ENCODE data around the gene FAU. TPM values are rescaled to one million over a fixed set of nuclear protein-coding genes. Genes with fewer than 3 reads are reported as not detected.

Gene FAU
- total and polyA plus RNA-seq, 4 experiments from 2014 or later = 913 to 1,690 (median 1,294) TPM

- intact Hi-C loops (cut with micrococcal nuclease) = loop anchor here (5.0 kb wide), 1 partner anchor 230 kb away; no protein-coding TSS in a partner anchor
Observed at GRCh38 chr11:65077451-65077850, 44.5 kb downstream of the FAU start.

GRCh38 chr11:65072631-65072966 lies 49.3 kb downstream of the FAU start:
- H3K27me3 ChIP-seq (ENCODE audit: insufficient read depth, low read length) = no peaks in the 10 kb centered on the region
- POLR2A ChIA-PET (ENCODE audit: partially characterized antibody) = no interaction called here
- Mint-ChIP-seq H3K4me3 (no peak overlapping the region), H3K36me3 (no peaks in the 10 kb centered on the region), H3K27me3 (no peaks in the 10 kb centered on the region), H3K4me1 (no peaks in the 10 kb centered on the region), H3K27ac (peak overlapping the region in 1 of 7 donors; percentile 36), H3K9me3 (peaks cover 0 to 2% (median 0%) of the 10 kb centered on the region in 8 donors)
- H3K27ac ChIP-seq (ENCODE audit: low read depth, low read length) = no peak overlapping the region
- H3K4me1 ChIP-seq (ENCODE audit: insufficient read depth, low read length) = no peaks in the 10 kb centered on the region
- H3K9me3 ChIP-seq (ENCODE audit: control insufficient read depth in 1 of 2, low read length in 2 of 2) = no peaks in the 10 kb centered on the region
- intact Hi-C loops (cut with micrococcal nuclease) = no loop called here
- no peak overlapping the region for H3K4me3 ChIP-seq (ENCODE audit: low read length in 2 of 2)
- no peaks in the 10 kb centered on the region for H3K36me3 ChIP-seq (ENCODE audit: insufficient read depth, low read length)
- DNase-seq = no peak
- CTCF ChIA-PET (ENCODE audit: partially characterized antibody) = interaction anchor here (9.5 kb wide), 1 partner anchor 61 kb away, joined by 57 read pairs; the partner anchor contains the start of gene ARL2

More at GRCh38 chr11:65077451-65077850, 44.5 kb downstream of the FAU start:
- POLR2A ChIA-PET (ENCODE audit: partially characterized antibody) = interaction anchor here (1.1 to 1.3 kb wide), 2 partner anchors 37 to 44 kb away, joined by 3 read pairs; partner anchors contain the start of genes FAU, MRPL49 and SAC3D1
- no peak overlapping the region for H3K4me3 ChIP-seq (ENCODE audit: low read length in 2 of 2)
- CTCF ChIA-PET (ENCODE audit: partially characterized antibody) = interaction anchor here (1.0 to 9.5 kb wide), 4 partner anchors 37 to 66 kb away, joined by 3 to 57 read pairs (median 6); partner anchors contain the start of genes ARL2, SAC3D1 and SYVN1
- no peak for DNase-seq
- peaks cover 15% of the 10 kb centered on the region for H3K4me1 ChIP-seq (ENCODE audit: insufficient read depth, low read length)
- H3K27ac ChIP-seq (ENCODE audit: low read depth, low read length) = no peak overlapping the region
- no peaks in the 10 kb centered on the region for H3K27me3 ChIP-seq (ENCODE audit: insufficient read depth, low read length)
- no peaks in the 10 kb centered on the region for H3K36me3 ChIP-seq (ENCODE audit: insufficient read depth, low read length)
- no peak overlapping the region for H3K27ac Mint-ChIP-seq
- H3K9me3 ChIP-seq (ENCODE audit: control insufficient read depth in 1 of 2, low read length in 2 of 2) = no peaks in the 10 kb centered on the region
- peaks cover 4 to 17% (median 9%) of the 10 kb centered on the region in 4 donors for H3K4me1 Mint-ChIP-seq
- no peak overlapping the region for H3K4me3 Mint-ChIP-seq
- H3K9me3 Mint-ChIP-seq = peaks cover 0 to 2% (median 0%) of the 10 kb centered on the region in 8 donors
- H3K27me3 Mint-ChIP-seq = no peaks in the 10 kb centered on the region
- no peaks in the 10 kb centered on the region for H3K36me3 Mint-ChIP-seq

DNA sequence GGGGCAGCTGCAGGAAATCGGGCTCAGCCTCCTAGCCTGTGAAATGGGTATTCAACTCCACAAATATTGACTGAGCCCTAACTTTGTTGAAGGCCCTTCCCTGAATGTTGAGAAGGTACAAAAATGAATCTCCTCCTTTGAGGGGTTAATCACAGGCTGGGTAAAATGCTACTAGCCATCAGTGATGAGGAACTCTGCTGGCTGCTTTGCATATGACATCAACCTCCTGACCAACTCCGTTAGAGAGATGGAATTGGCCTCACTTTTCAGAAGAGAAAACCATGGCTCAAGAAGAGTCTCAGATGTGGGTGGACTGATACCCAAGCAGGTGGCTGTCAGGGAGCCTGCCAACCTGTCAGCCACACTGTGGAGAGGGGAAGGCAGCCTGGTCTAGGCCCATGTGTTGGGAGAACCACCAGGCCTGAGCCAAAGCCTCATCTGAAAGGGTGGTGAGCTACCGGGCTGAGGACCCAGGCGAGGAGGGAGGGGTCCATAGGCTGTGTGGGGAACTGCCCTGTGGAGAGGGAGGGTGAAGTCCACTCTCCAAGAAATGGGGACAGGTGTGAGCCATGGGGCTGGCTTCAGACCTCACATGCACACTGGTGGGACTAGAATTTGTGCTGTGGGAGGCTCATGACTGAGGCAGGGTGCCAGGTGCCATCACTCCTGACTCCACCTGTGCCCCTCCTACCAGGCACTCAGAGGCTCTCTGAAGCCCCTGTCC lies 49.9 kb downstream of the FAU start:
- CTCF ChIA-PET (ENCODE audit: partially characterized antibody) = interaction anchor here (9.5 kb wide), 1 partner anchor 60 kb away, joined by 57 read pairs; the partner anchor contains the start of gene ARL2
- Mint-ChIP-seq H3K27me3 (no peaks in the 10 kb centered on the region), H3K9me3 (peaks cover 0 to 2% (median 0%) of the 10 kb centered on the region in 8 donors), H3K36me3 (no peaks in the 10 kb centered on the region), H3K27ac (no peak overlapping the region), H3K4me3 (no peak overlapping the region), H3K4me1 (no peaks in the 10 kb centered on the region)
- no peaks in the 10 kb centered on the region for H3K9me3 ChIP-seq (ENCODE audit: control insufficient read depth in 1 of 2, low read length in 2 of 2)
- intact Hi-C loops (cut with micrococcal nuclease) = no loop called here
- no peaks in the 10 kb centered on the region for H3K36me3 ChIP-seq (ENCODE audit: insufficient read depth, low read length)
- no peaks in the 10 kb centered on the region for H3K4me1 ChIP-seq (ENCODE audit: insufficient read depth, low read length)
- POLR2A ChIA-PET (ENCODE audit: partially characterized antibody) = no interaction called here
- no peak overlapping the region for H3K27ac ChIP-seq (ENCODE audit: low read depth, low read length)
- H3K27me3 ChIP-seq (ENCODE audit: insufficient read depth, low read length) = no peaks in the 10 kb centered on the region
- no peak overlapping the region for H3K4me3 ChIP-seq (ENCODE audit: low read length in 2 of 2)
- DNase-seq = no peak

Small RNA genes within 50 kb of the gene (microRNA-seq; reads per million reads assigned to microRNA genes)
- gene MIR6751 (ENCODE audit: borderline microRNAs expressed, borderline number of aligned reads, borderline replicate concordance) = not detected

Other genes starting within 250 kb of the FAU start
- 100 to 1,000 TPM; 268 to 279 TPM for gene EHD1, start 243.5 kb downstream of the FAU start, total RNA-seq
- 100 to 1,000 TPM; 125 to 200 TPM for gene EHD1, start 243.5 kb downstream of the FAU start, polyA plus RNA-seq
- 10 to 100 TPM; 45.7 to 47.3 TPM for gene ATG2A, start 204.9 kb downstream of the FAU start, total RNA-seq
- 1 to 10 TPM; 4.1 to 6.3 TPM for gene ATG2A, start 204.9 kb downstream of the FAU start, polyA plus RNA-seq
- 10 to 100 TPM; 14.0 to 15.8 TPM for gene PPP2R5B, start 197.4 kb downstream of the FAU start, total RNA-seq
- 1 to 10 TPM; 5.6 to 8.8 TPM for gene PPP2R5B, start 197.4 kb downstream of the FAU start, polyA plus RNA-seq
- under 1 TPM in 1 of 2 experiments, not detected in 1; 0.47 TPM for gene GPHA2, start 186.2 kb downstream of the FAU start, total RNA-seq
- not detected for gene GPHA2, start 186.2 kb downstream of the FAU start, polyA plus RNA-seq
- under 1 TPM; 0.44 to 0.91 TPM for gene MAJIN, start 150.0 kb downstream of the FAU start, total RNA-seq
- gene MAJIN, start 150.0 kb downstream of the FAU start, polyA plus RNA-seq = not detected
- under 1 TPM in 1 of 2 experiments, not detected in 1; 0.17 TPM for gene BATF2, start 125.2 kb downstream of the FAU start, total RNA-seq
- not detected for gene BATF2, start 125.2 kb downstream of the FAU start, polyA plus RNA-seq
- gene ARL2, start 108.0 kb downstream of the FAU start, total RNA-seq = 10 to 100 TPM; 30.6 to 32.3 TPM
- gene ARL2, start 108.0 kb downstream of the FAU start, polyA plus RNA-seq = 100 to 1,000 TPM in 1 of 2 donors, 10 to 100 TPM in 1; 83.5 to 114 TPM
- 10 to 100 TPM; 24.5 to 26.7 TPM for gene SNX15, start 94.7 kb downstream of the FAU start, total RNA-seq
- gene SNX15, start 94.7 kb downstream of the FAU start, polyA plus RNA-seq = 10 to 100 TPM; 19.8 to 23.2 TPM
- 10 to 100 TPM in 1 of 2 experiments, 1 to 10 TPM in 1; 9.4 to 10.5 TPM for gene SAC3D1, start 80.9 kb downstream of the FAU start, total RNA-seq
- 10 to 100 TPM in 1 of 2 donors, 1 to 10 TPM in 1; 6.8 to 10.6 TPM for gene SAC3D1, start 80.9 kb downstream of the FAU start, polyA plus RNA-seq
- 10 to 100 TPM; 22.4 to 23.4 TPM for gene NAALADL1, start 63.6 kb downstream of the FAU start, total RNA-seq
- 10 to 100 TPM; 16.6 to 27.0 TPM for gene NAALADL1, start 63.6 kb downstream of the FAU start, polyA plus RNA-seq
- under 1 TPM; 0.41 to 0.64 TPM for gene CDCA5, start 38.1 kb downstream of the FAU start, total RNA-seq
- under 1 TPM in 1 of 2 donors, not detected in 1; 0.41 TPM for gene CDCA5, start 38.1 kb downstream of the FAU start, polyA plus RNA-seq
- 10 to 100 TPM; 48.6 to 51.9 TPM for gene ZFPL1, start 37.9 kb downstream of the FAU start, total RNA-seq
- 10 to 100 TPM; 28.7 to 31.0 TPM for gene ZFPL1, start 37.9 kb downstream of the FAU start, polyA plus RNA-seq
- gene VPS51, start 25.9 kb downstream of the FAU start, total RNA-seq = 100 to 1,000 TPM; 221 to 226 TPM
- gene VPS51, start 25.9 kb downstream of the FAU start, polyA plus RNA-seq = 100 to 1,000 TPM in 1 of 2 donors, 10 to 100 TPM in 1; 87.0 to 113 TPM
- 10 to 100 TPM; 22.4 to 27.2 TPM for gene TM7SF2, start 10.3 kb downstream of the FAU start, total RNA-seq
- gene TM7SF2, start 10.3 kb downstream of the FAU start, polyA plus RNA-seq = 10 to 100 TPM in 1 of 2 donors, 1 to 10 TPM in 1; 9.1 to 12.1 TPM
- gene ZNHIT2, start 4.4 kb downstream of the FAU start, total RNA-seq = 10 to 100 TPM; 15.9 to 16.5 TPM
- 10 to 100 TPM; 13.1 to 22.5 TPM for gene ZNHIT2, start 4.4 kb downstream of the FAU start, polyA plus RNA-seq
- 10 to 100 TPM; 59.6 to 60.6 TPM for gene MRPL49, start 187 bp upstream of the FAU start, total RNA-seq
- 100 to 1,000 TPM in 1 of 2 donors, 10 to 100 TPM in 1; 81.1 to 118 TPM for gene MRPL49, start 187 bp upstream of the FAU start, polyA plus RNA-seq
- 10 to 100 TPM; 74.0 to 76.5 TPM for gene SYVN1, start 12.4 kb upstream of the FAU start, total RNA-seq
- 10 to 100 TPM in 1 of 2 donors, 1 to 10 TPM in 1; 2.8 to 17.0 TPM for gene SYVN1, start 12.4 kb upstream of the FAU start, polyA plus RNA-seq
- not detected for gene SPDYC, start 48.1 kb upstream of the FAU start, total RNA-seq
- gene SPDYC, start 48.1 kb upstream of the FAU start, polyA plus RNA-seq = not detected
- gene CAPN1, start 59.8 kb upstream of the FAU start, total RNA-seq = 100 to 1,000 TPM; 135 to 141 TPM
- gene CAPN1, start 59.8 kb upstream of the FAU start, polyA plus RNA-seq = 100 to 1,000 TPM; 115 to 127 TPM
- gene POLA2, start 139.8 kb upstream of the FAU start, total RNA-seq = 10 to 100 TPM; 26.4 to 27.3 TPM
- 10 to 100 TPM in 1 of 2 donors, 1 to 10 TPM in 1; 7.8 to 13.7 TPM for gene POLA2, start 139.8 kb upstream of the FAU start, polyA plus RNA-seq
- under 1 TPM; 0.55 to 0.67 TPM for gene CDC42EP2, start 192.7 kb upstream of the FAU start, total RNA-seq
- gene CDC42EP2, start 192.7 kb upstream of the FAU start, polyA plus RNA-seq = not detected
- gene DPF2, start 211.7 kb upstream of the FAU start, total RNA-seq = 100 to 1,000 TPM; 101 to 102 TPM
- 10 to 100 TPM; 65.1 to 67.8 TPM for gene DPF2, start 211.7 kb upstream of the FAU start, polyA plus RNA-seq
- gene TIGD3, start 232.6 kb upstream of the FAU start, total RNA-seq = 1 to 10 TPM in 1 of 2 experiments, under 1 TPM in 1; 0.96 to 1.1 TPM
- under 1 TPM in 1 of 2 donors, not detected in 1; 0.26 TPM for gene TIGD3, start 232.6 kb upstream of the FAU start, polyA plus RNA-seq

Measured in CD4-positive, alpha-beta memory T cell (primary cell).